HG02610 (cell line): ENCODE data around the gene PTK6.
A peak's percentile ranks its signal among the peaks of the same experiment; 100 is the strongest.
"Not testable (repeated sequence)": the region's sequence is repeated elsewhere in the genome, so short reads cannot be mapped to it uniquely, and the experiment has no call there.

Experiments used
- ATAC-seq: cut with Tn5 transposase; IDR thresholded peaks from one replicate; pipeline ENCODE4 v1.9.1; 2021; ENCODE audit warnings: mild to moderate bottlenecking, moderate library complexity; ENCODE audit not compliant: unreplicated experiment

PTK6 gene

DNA sequence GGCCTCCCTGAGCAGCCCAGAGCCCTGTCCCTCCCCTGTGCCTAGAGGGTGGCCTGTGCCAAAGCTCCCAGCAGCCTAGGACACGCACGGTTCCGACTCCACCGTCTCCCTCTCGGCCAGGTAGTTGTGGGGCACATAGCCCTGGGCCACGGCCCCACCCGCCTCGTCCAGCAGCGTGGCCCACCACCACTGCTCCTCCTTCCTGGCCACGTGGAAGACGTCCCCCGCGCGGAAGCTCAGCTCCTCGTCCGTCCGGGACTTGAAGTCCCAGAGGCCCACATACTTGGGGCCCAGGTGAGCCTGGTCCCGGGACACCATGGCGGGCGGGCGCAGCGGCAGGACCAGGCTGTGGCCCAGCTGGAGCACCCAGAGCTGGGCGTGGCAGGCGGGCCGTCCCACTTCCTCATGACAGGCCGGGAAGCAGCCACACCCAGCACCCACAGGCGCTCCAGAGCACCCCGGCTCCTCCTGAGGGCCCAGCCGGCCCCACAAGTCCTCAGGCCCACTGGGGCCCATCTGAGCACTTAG is at the start of gene PTK6:
TSS of gene PTK6 (minus strand) at position 380 of the 528 bp plus-strand sequence. CDS start at position 318, 62 bp downstream.
- ATAC-seq: peak; percentile 1

DNA sequence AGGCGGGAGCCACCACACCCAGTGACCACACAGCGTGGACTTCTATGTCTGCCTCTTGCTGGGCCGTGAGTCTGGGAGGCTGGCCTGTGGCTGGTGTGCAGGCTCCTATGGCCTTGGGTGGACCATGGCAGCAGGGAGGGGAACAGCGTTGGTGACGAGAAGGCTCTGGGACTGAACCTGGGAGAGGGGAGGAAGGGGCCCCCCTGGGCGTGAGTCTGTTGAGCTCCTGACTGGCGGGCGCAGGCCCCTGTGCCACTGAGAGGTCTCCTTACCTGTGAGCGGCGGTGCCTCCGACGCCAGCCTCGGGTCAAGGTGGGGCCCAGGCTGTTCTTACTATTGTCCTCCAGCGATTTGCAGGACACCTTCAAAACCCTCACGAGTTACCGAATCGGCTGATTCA is 49.6 kb upstream of the PTK6 start:
- ATAC-seq: no peak

DNA sequence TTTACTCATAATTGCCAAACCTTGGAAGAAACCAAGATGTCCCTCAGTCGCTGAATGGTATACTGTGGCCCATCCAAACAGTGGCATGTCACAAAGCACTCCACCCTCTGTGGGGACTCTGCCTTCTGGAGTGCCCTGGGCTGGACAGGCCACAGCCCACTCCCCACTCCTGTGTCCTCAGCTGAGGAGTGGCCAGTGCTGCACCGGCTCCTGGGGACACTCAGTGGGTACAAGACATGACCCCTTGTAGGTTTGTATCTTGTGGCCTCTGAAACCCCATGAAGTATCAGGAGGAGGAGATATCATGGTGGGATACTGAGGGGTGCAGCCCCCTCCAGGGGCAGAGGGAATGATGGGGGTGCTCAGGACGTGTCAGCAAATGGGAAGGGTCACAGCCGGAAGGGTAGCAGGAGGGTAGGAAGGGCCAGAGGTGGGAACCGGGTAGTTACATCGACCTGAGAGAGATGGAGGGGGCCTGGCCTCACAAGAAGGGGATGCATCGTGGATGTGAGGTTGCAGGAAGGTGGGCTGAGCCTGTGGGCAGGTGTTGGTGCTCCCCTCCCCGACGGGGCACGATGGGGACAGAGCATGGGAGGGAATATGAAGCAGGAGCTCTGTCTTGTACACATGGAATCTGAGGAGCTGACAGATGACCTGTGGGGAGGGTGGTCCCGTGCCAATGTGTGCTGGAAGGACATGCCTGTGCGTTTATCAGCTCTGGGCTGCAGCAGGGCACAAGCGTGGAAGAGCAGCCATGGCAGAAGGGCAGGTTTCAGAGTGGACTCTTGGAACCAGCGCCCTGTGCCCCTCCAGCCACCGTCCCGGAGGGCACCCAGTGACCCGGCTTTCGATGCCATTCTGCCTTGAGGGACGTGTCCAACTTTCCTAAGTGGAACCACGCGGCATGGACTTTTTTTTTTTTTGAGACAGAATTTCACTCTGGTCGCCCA is 48.7 kb upstream of the PTK6 start:
- no peak for ATAC-seq

DNA sequence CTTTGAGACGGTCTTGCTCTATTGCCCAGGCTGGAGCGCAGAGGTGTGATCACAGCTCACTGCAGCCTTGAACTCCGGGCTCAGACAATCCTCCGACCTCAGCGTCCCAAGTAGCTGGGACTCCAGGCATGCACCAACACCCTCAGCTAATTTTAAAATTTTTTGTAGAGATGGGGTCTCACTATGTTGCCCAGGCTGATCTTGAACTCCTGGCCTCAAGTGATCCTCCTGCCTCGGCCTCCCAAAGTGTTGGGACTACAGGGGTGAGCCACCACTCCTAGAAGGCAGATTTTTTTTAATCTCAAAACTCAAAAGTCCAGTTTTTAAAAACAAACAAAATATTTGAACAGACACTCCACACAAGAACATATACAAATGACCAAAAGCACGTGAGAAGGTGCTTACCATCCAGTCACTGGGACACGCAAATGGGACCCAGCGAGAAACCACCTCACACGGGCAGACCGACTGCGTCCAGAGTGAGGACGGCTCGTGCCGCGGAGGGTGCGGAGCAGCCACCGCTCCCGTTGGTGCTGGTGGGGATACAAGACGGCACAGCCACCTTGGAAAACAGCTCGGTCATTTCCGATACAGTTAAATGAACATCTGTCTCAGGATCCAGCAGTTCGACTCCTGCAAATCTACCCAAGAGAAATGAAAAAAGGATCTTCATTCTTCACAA is 45.3 kb upstream of the PTK6 start:
- no peak for ATAC-seq

DNA sequence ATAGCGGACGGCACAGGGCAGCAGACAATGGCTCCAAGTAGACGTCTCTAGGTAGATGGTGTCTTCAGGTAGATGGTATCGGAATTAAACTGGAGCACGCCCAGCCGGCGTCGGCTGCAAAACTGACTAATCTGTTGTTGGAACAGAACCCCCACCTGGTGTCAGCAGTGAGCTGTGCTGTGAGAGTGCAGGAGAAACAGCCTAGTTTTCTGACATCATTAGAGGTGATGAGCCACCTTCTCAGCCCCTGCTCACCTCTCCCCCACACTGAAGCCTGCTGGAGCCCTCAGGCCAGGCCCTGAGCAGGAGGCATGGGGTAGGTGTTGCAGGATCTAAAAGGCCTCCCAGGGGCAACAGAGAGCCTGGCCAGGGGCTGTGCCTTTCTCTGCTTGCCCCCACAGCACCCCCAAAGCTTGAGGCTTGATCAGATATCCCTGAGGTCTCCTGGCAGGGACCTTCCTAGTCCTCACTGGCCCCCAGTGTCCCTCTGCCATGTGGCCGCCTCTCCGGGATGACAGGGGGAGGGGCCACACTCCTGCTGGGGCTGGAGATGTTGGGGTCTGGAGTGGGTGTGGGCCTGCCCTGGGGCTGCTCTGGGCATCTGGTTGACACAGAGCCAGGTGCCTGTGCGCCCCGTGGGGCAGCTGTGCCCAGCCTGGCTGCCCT is 43.8 kb upstream of the PTK6 start:
- ATAC-seq: no peak

DNA sequence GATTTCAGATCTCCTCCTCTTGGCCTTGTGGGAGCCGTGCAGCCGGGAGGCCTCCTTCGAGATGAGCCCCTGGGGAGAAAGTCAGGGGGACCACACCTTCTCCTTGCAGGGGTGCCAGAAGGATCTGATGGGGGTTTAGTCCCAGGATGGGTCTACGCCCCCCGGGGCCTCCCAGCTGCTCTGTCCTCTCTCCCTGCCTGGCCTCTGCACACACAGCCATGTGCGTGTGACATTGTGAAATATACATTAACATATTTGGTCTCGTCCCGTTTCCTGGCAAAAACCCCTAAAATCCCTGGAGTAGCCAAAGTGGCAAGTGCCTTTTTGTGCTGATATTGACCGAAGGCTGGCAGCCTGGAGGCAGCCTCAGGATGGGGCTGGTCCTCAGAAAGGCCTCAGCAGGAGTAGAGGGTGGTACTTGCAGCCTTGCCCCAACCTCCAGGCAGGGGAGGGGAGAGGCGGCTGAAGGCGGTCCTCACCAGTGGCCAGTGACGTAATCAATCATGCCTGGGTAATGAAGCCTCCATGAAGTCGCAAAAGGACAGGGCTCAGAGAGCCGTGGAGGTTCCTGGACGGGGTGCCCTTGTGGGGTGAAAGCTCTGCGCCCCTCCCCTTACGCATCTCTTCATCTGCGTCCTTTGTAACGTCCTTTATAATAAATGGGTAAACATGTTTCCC is 42.0 kb upstream of the PTK6 start:
- no peak for ATAC-seq

DNA sequence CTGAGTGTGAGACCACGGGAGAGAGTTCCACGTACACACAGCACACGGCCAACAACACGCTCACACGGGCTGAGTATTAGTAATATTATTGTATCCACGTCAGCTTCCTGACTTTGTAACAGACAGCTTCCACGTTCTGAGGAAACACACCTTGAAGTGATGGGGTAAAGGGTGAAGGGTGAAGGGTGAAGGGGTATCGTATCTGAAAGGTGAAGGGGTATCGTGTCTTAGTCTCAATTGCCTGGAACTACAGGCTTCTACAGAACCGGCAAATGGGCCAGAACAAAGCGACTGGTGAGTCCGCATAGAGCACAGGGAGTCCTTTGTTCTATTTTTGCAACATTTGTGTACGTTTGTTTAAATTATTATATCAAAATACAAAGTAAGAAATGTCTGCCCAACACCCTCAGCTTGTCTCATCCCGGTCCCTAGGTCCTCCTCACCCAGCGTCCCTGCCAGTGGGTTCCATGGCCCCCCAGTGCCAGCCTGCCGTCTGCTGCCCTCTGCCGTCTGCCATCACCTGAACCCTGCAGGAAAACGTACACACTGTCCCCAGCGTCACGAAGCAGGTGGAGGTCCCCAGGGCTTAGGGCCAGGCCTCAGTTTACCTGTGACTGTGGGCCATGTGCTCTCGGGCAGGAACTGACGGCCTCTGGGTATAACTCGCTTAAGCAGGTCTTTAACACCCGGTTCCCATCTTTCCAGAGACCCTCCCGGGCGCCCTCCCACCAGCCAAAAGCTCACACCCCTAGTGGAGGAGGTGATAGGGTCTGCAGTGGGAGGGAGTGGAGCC is 41.2 kb upstream of the PTK6 start:
- no peak for ATAC-seq

DNA sequence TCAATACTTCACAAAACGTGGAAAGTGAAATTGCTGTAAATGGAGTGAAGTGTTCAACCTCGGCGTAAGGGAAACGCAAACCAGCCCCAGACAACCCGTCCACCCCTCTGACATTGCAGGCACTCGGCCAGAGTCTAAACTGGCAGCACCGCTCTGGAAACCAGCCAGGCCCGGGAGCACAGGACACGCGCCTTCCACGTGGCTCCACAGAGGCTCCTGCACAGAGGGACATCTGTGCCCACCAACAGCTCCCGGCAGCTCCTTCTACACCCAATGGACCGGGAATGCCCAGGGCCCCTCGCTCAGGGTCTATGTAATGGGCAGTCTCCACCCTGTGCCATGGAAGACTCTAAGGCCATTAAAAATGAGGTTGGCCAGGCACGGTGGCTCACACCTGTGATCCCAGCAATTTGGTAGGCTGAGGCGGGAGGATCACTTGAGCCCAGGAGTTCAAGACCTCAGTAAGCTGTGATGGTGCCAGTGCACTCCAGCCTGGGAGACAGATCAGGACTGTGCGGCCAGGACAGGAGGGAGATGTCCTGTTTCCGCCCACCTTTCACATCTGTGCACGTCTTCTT is 40.2 kb upstream of the PTK6 start:
- ATAC-seq: no peak

DNA sequence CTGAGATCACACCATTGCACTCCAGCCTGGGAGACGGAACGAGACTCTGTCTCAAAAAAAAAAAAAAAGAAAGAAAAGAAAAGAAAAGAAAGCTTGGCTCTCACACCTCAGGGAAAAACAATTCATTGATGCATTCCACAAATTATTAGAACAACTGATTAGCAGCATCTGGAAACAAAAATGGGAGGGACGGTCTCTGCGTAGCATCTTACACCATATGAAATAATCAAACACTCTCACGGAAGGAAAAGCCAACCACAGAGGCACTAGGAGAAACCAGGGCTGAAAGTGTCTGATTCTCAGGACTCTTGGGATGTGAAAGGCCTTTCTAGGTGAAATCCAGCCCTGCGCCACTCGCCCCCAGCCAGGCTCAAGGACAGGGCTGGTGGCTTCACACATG is 39.1 kb upstream of the PTK6 start:
- no peak for ATAC-seq

DNA sequence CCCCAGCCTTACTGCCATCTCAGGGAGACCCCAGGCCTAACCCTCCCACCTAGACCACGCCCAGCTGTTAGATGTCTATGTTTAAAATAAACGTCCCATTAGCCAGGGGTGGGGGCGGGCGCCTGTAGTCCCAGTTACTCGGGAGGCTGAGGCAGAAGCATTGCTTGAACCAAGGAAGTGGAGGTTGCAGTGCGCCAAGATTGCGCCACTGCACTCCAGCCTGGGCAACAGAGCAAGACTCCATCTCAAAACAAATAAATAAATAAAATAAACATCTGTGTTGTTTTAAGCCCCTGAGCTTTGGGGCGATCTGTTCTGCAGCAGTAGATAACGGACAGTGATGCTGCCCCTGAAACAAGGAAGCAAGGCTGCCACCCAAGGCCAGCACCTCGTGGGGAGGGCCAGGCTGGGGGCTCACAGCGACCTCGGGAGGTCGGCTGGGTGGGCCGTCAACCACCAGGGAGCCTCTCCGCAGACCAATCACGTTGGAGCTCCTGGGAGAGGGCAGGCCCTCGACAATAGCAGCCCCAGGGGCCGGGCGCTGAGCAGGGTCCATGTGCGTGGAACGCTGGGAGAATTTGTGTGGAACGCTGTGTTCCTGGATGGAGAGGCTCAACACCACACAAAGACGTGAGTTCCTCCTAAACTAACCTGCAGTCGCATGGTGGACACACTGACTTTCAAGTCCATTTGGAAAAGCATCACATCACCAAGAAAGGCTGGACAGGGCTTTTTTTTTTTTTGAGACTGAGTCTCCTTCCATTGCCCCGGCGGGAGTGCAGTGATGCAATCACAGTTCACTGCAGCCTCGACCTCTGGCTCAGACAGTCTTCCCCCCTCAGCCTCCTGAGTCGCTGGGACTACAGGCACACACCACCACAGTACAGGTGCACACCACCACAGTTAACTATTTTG is 37.9 kb upstream of the PTK6 start:
- no peak for ATAC-seq

DNA sequence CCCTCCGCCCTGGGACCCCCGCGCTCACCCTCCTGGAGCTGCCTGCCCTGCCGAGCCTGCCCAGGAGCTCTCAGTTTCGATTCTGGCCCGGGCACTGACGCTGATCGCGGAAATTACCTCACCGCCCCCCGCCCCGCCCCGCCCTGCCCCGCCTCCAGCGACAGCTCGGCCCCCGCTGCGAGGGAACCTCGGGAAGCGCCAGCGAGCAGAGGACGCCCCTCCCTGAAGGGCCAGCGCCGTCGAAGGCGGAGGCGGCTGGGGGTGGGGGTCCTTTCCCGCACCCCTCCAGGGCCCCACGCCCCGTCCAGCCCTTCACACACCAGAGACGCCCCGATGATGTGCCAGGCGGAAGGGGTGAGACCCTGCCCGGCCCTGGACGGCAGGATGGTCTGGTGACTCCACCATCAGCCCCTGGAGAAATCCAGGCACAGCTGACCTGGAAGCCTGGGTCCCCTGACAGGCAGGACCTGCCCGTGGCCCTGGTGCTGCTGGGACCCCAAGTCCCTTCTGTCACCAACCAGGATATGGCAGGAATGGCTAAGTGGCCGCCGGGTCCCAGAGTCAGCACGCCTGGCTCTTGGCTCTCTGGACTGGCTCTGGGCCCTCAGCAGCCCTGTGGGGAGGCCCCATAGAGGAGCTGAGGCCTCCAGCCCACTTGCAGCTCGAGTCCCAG is 37.1 kb upstream of the PTK6 start, which contains the start of gene HELZ2:
TSS of gene HELZ2 (minus strand) at position 84 of the 673 bp plus-strand sequence. CDS start 1,854 bp downstream, outside the sequence.
- ATAC-seq: no peak

DNA sequence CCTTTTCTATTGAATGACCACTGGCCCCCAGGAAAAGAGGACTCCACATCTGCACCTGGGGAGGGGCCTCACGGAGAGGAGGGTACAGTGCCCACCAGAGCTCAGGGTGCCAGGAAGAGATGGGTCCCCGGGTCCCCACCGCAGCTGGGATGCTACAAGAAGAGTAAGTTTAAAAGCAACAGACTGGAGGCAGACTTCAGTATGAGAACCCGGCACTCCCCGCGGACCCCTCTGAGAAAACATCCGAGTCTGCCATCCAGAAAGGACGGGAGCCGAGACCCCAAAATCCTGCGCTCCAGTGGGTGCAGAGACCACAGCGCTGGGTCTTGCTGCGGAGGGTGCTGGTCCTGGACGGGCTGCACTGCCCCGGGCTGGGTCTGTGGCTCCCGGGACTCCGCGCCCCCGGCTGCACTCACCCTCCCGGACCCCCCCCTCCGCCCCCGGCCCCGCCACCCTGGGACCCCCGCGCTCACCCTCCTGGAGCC is 36.5 kb upstream of the PTK6 start:
- no peak for ATAC-seq

DNA sequence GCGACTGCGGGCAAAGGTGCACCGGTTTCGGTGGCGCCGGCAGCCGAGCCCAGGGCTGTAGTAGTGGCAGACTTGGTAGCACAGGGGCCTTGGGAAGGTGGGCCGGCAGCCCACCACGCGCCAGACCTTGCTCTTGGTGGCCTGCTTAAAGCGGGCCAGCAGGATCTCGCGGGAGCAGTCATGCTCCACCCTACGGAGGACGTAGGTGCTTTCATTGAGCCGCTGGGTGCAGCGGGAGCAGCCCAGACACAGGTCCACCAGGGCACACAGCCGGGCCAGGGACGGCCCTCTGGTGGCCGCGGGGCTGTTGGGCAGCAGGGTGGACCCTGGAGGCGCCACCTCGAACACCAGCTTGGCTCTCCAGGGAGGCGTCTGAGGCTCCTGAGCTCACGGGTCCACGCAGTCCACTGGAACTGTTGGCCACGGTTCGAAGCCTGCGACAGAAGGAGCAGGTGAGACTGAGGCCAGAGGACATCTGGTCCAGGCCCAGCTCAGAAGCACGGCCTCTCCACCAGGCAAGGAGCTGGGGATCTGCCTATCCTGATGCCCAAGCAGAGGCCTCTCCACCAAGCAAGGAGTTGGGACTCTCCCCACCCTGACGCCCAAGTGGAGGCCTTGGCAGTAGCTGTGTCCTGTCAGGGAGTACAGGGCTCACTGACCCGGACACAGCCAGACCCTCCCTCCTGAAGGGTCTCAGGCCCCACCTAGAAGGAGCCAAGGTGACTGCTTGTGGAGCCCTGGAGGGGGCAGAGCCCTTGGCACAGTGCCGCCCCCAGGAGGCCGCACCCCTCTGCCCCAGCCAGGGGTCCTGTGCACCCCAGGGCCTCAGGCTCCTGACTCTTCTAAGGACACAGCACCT is 35.8 kb upstream of the PTK6 start:
- no peak for ATAC-seq

DNA sequence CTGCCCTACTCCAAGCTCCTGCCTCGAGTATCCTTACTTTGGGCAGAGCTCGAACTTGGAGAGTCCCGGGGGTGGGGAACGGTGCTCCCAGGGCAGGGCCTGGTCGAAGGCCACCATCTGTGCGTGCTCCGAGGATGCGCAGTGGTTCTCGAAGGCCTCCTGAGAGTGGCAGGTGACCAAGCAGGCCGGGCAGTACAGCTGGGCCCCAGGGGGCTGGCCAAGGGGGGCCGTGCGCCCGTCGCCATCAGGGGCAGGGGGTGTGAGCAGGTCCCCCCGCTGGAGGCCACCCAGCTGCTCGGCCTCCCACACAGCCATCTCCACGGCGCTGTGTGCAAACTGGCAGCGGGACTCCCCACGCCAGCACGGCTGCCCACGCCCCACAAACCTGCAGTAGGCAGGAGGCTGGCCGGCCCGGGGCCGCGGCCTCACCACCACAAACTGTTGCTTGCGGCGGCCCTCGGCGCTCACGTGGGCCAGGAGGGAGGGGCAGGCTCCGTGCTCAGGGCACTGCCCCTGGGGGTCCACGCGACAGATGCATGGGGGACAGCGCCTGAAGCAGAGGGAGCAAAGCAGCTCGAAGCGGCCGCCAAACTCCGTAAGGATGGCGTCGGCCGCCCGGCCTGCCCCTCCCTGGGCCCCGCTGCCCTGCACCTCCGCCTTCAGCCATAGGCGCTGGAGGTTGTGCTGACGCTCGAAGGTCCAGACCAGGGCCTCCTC is 35.1 kb upstream of the PTK6 start:
- ATAC-seq: no peak

DNA sequence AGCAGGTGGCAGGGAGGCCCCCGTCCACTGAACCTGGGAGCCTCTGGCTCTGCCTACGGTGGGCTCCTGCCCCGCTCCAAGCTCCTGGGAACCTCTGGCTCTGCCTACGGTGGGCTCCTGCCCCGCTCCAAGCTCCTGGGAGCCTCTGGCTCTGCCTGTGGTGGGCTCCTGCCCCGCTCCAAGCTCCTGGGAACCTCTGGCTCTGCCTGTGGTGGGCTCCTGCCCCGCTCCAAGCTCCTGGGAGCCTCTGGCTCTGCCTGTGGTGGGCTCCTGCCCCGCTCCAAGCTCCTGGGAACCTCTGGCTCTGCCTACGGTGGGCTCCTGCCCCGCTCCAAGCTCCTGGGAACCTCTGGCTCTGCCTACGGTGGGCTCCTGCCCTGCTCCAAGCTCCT is 33.9 kb upstream of the PTK6 start:
- not testable (repeated sequence) for ATAC-seq
